Gastrocnemius medialis (tissue), 4 donors: ENCODE data around the gene AKAP17A.

ENCODE experiments used
- POLR2A ChIP-seq, 2 donors: fragments of 450-650 bp; IDR thresholded peaks; one replicate each; pipeline ENCODE4 v1.6.1; 2017; ENCODE audit warnings: antibody characterized with exemption in 2 of 2, mild to moderate bottlenecking in 2 of 2, moderate library complexity in 2 of 2
- TF ChIP-seq, protein P1 (sequence below), 5 experiments: fragments of 450-650 bp in 3 of 5; fragments of 200-600 bp in 2 of 5; sonication (generic) in 2 of 5; IDR thresholded peaks in 4 of 5; conservative IDR thresholded peaks in 1 of 5; 1 replicate in 4 of 5; 2 replicates in 1 of 5; pipeline ENCODE4 v1.5.1; 2016 to 2019; ENCODE audit warnings: antibody characterized with exemption in 5 of 5, mild to moderate bottlenecking in 3 of 5, moderate library complexity in 3 of 5

DNA sequence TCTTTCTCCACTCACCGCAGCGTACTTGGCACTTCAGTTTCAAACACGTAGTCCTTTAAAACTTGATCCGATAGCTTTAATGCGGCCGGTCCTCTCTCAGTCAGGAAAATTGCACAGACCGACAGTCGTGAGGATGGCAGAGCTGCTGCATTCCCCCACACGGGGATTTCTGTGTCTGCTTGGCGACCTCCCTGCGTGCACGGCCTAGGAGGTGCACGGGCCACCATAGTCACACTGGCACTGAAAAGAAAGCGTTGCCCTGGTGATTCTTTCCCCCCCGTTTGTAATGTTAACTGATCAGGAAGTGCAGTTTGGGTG, 10.3 kb downstream of the AKAP17A start:
- TF ChIP-seq, protein P1, sequence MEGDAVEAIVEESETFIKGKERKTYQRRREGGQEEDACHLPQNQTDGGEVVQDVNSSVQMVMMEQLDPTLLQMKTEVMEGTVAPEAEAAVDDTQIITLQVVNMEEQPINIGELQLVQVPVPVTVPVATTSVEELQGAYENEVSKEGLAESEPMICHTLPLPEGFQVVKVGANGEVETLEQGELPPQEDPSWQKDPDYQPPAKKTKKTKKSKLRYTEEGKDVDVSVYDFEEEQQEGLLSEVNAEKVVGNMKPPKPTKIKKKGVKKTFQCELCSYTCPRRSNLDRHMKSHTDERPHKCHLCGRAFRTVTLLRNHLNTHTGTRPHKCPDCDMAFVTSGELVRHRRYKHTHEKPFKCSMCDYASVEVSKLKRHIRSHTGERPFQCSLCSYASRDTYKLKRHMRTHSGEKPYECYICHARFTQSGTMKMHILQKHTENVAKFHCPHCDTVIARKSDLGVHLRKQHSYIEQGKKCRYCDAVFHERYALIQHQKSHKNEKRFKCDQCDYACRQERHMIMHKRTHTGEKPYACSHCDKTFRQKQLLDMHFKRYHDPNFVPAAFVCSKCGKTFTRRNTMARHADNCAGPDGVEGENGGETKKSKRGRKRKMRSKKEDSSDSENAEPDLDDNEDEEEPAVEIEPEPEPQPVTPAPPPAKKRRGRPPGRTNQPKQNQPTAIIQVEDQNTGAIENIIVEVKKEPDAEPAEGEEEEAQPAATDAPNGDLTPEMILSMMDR (IDR thresholded peaks at IDR 0.05 in 4 of 5, conservative IDR thresholded peaks at IDR 0.05 in 1 of 5): no peak
- TF ChIP-seq POLR2A (IDR thresholded peaks at IDR 0.05): no peak
